ENCODE measurements around the gene NACC2.
A peak's percentile ranks its signal among the peaks of the same experiment; 100 is the strongest.

DNA sequence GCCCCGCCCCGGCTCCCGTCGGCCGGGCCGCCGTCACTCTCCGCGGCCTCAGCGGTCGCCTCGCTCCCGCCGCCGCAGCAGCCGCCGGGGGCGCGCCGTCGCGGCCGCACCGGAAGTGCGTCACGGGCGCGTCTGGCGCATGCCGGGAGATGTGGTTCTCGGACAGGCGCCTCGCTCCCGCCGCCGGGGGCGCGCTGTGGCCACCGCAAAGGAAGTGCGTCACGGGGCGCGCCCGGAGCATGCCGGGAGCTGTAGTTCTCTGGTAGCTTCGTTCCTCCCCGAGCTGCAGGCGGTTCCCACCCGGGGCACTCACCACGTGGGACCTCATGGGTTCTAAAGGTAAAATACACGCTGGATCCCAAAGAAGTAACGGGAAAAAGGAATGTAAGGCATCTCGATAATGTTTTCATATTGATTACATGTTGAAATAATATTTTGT lies 133.8 kb downstream of the NACC2 start, which contains the start of gene UBAC1:
- TF ChIP-seq, protein P1, sequence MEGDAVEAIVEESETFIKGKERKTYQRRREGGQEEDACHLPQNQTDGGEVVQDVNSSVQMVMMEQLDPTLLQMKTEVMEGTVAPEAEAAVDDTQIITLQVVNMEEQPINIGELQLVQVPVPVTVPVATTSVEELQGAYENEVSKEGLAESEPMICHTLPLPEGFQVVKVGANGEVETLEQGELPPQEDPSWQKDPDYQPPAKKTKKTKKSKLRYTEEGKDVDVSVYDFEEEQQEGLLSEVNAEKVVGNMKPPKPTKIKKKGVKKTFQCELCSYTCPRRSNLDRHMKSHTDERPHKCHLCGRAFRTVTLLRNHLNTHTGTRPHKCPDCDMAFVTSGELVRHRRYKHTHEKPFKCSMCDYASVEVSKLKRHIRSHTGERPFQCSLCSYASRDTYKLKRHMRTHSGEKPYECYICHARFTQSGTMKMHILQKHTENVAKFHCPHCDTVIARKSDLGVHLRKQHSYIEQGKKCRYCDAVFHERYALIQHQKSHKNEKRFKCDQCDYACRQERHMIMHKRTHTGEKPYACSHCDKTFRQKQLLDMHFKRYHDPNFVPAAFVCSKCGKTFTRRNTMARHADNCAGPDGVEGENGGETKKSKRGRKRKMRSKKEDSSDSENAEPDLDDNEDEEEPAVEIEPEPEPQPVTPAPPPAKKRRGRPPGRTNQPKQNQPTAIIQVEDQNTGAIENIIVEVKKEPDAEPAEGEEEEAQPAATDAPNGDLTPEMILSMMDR (IDR thresholded peaks at IDR 0.05): peak; percentile 24
- no peak for TF ChIP-seq EZH2phosphoT487 (IDR thresholded peaks at IDR 0.05)

All from neural progenitor cell (in vitro differentiated cells).